IPS DF 4.7 (cell line): ENCODE results near the gene FABP1.

ENCODE experiments used
- DNase-seq: peaks from one replicate; pipeline ENCODE4 v3.0.0-alpha.2; 2013; ENCODE audit warnings: low spot score; ENCODE audit errors: extremely low read depth

FABP1 gene

GRCh38 chr2:88081924-88082608, 45.8 kb downstream of the FABP1 start:
- no peak for DNase-seq

- DNase-seq, result no peak
These were observed 47.3 kb downstream of the FABP1 start for GRCh38 chr2:88080545-88080944.

GRCh38 chr2:88078643-88079172, 49.2 kb downstream of the FABP1 start:
- DNase-seq, result no peak

GRCh38 chr2:88077080-88077479, 50.8 kb downstream of the FABP1 start:
- DNase-seq, result no peak

GRCh38 chr2:88074854-88075292, 53.0 kb downstream of the FABP1 start:
- no peak for DNase-seq

GRCh38 chr2:88074150-88074549, 53.7 kb downstream of the FABP1 start:
- no peak for DNase-seq
